ENCODE results near the gene ATG14. TPM values are rescaled to one million over a fixed set of nuclear protein-coding genes. Genes with fewer than 3 reads are reported as not detected.
A peak's percentile ranks its signal among the peaks of the same experiment; 100 is the strongest.

The ATG14 gene
- total and polyA plus RNA-seq, 2 of the 8 experiments (the other 6 are each of a cell fraction or from before 2014, with no cell fraction given): 4.9 to 10.8 TPM

DNA sequence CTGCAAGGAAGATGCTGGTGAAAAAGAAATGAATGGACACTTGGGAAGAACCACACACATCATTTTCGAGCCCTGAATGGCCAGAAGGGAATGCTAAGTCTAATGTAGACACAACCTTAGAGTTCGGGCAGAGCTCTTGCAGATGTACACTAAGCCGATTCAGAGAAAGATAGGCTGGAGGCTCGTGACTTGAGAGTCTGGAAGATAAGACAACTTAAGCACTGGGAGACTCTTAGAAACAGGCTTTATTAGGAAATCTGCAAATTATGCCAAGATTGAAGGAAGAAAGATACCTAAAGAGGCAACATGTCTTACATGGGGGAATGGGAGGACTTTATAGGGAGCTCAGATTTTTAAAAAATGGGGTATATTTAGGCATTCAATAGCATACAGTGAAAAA, 15.3 kb upstream of the ATG14 start:
- peaks cover 0 to 3% (median 0%) of the 10 kb centered on the region in 4 experiments; a peak in 2 of 7 replicates for H3K4me1 ChIP-seq (replicated peaks in 1 of 4; ENCODE audit: control insufficient read depth in 3 of 4, insufficient read depth in 4 of 4, low read length in 3 of 4)
- no peak overlapping the region for H2BK20ac ChIP-seq (ENCODE audit: low read length)
- no peaks in the 10 kb centered on the region for H4K20me1 ChIP-seq (replicated peaks in 1 of 2; ENCODE audit: control insufficient read depth in 1 of 2, insufficient read depth in 2 of 2, low read length in 2 of 2)
- DNase-seq (ENCODE audit: low read depth in 1 of 2, low spot score in 2 of 2) (no peak), FAIRE-seq (no peak)
- H3K79me2 ChIP-seq (ENCODE audit: control insufficient read depth in 1 of 2, insufficient read depth in 2 of 2, low read length in 2 of 2): no peaks in the 10 kb centered on the region
- H3K23me2 ChIP-seq (ENCODE audit: low read depth, low read length): no peaks in the 10 kb centered on the region
- no peak overlapping the region for H4K5ac ChIP-seq (ENCODE audit: insufficient read length, low read depth, low read length)
- H3K9ac ChIP-seq (replicated peaks in 1 of 4; ENCODE audit: extremely low read depth in 1 of 4, low read depth in 3 of 4, low read length in 3 of 4): no peak overlapping the region
- H3K14ac ChIP-seq (ENCODE audit: insufficient read length): no peak overlapping the region
- no peak overlapping the region for H3K23ac ChIP-seq (ENCODE audit: insufficient read length)
- no peak overlapping the region for H3K18ac ChIP-seq (ENCODE audit: extremely low read depth, low read length)
- H3K27ac ChIP-seq (ENCODE audit: low read depth, low read length): no peak overlapping the region
- H2BK15ac ChIP-seq (ENCODE audit: low read length): no peak overlapping the region
- WGBS, 2 experiments (ENCODE audit: extremely low coverage in 1 of 2, insufficient coverage in 1 of 2, insufficient read length in 1 of 2, insufficient replicate concordance in 2 of 2, low coverage in 1 of 2, low lambda C conversion rate in 2 of 2, missing lambda C conversion rate in 1 of 2): 88% methylated on average over 4 of the region's 4 CpGs; no CpG with 5 or more reads in 1 of the 2 experiments
- H3K36me3 ChIP-seq (ENCODE audit: control insufficient read depth in 2 of 4, insufficient read depth in 4 of 4, low read length in 3 of 4): no peaks in the 10 kb centered on the region
- H2BK12ac ChIP-seq (ENCODE audit: low read depth, low read length): no peak overlapping the region
- H2BK5ac ChIP-seq (ENCODE audit: low read depth, low read length): no peak overlapping the region
- H3K9me3 ChIP-seq (ENCODE audit: insufficient read depth in 2 of 2, low read depth in 1 of 2, low read length in 1 of 2): no peaks in the 10 kb centered on the region
- ChIA-PET POLR2A (ENCODE audit: partially characterized antibody) (interaction anchor here (0.6 to 1.0 kb wide), 2 partner anchors 12 to 155 kb away, joined by 3 read pairs; no protein-coding TSS in a partner anchor), CTCF (ENCODE audit: partially characterized antibody) (interaction anchor here (0.7 to 5.7 kb wide), 6 partner anchors 8 to 295 kb away, joined by 3 to 65 read pairs (median 4); partner anchors contain the start of gene TBPL2)
- no peak overlapping the region for H3K56ac ChIP-seq (replicated peaks; ENCODE audit: insufficient read length, low read depth, low read length)
- no peak for TF ChIP-seq NANOG (IDR thresholded peaks at IDR 0.05; ENCODE audit: insufficient read depth, low read depth, low read length, poor library complexity, severe bottlenecking)
- no peak for TF ChIP-seq FOSL1 (IDR thresholded peaks at IDR 0.05; ENCODE audit: insufficient read depth, low read depth, low read length)
- no peak for TF ChIP-seq EGR1 (IDR thresholded peaks at IDR 0.05; ENCODE audit: borderline replicate concordance, low read depth, low read length)
- no peak for TF ChIP-seq CBX5 (IDR thresholded peaks at IDR 0.05; ENCODE audit: low read depth, low read length)
- TF ChIP-seq TBP (IDR thresholded peaks at IDR 0.05; ENCODE audit: low read depth, low read length): no peak
- no peak overlapping the region for H2AK5ac ChIP-seq (ENCODE audit: low read depth, low read length)
- H3K4me3 ChIP-seq (ENCODE audit: extremely low read depth in 1 of 4, insufficient read depth in 2 of 4, low read depth in 3 of 4, low read length in 4 of 4): no peak overlapping the region
- no peaks in the 10 kb centered on the region for H3K27me3 ChIP-seq (replicated peaks in 1 of 4; ENCODE audit: control insufficient read depth in 3 of 4, extremely low read depth in 1 of 4, insufficient read depth in 3 of 4, low read length in 3 of 4)
- H2AFZ ChIP-seq (ENCODE audit: low read length): peak overlapping the region; percentile 4; the same call in 1 of the 2 replicates
- H2BK120ac ChIP-seq (replicated peaks; ENCODE audit: low read depth, low read length): no peak overlapping the region
- H3K4ac ChIP-seq (replicated peaks; ENCODE audit: insufficient read length, low read depth, low read length): no peak overlapping the region
- H3K79me1 ChIP-seq (ENCODE audit: low read depth, low read length): no peaks in the 10 kb centered on the region
- no peak overlapping the region for H4K91ac ChIP-seq (replicated peaks; ENCODE audit: insufficient read length, low read length)
- no peak overlapping the region for H3K4me2 ChIP-seq (ENCODE audit: insufficient read depth in 1 of 2, low read depth in 2 of 2, low read length in 2 of 2)
- H4K8ac ChIP-seq (ENCODE audit: extremely low read depth, insufficient read depth, low read length): no peak overlapping the region

Data from H1 (cell line).